Tibial nerve (tissue), 4 donors: ENCODE results near the gene ASB1. TPM values are rescaled to one million over a fixed set of nuclear protein-coding genes. Genes with fewer than 3 reads are reported as not detected.

Source experiments
- DNase-seq, 2 donors: peaks; one replicate each; pipeline ENCODE4 v3.0.0-alpha.2; 2019; ENCODE audit warnings: low spot score in 2 of 2
- H3K27ac ChIP-seq, 4 donors: fragments of 200-600 bp; sonication (generic) in 3 of 4; one replicate each; pipeline ENCODE4 v1.5.1; 2017 to 2019; ENCODE audit warnings: mild to moderate bottlenecking in 1 of 4
- H3K27me3 ChIP-seq, 2 donors: fragments of 200-600 bp; sonication (generic) in 1 of 2; one replicate each; pipeline versions ENCODE4 v1.5.1 to v1.6.0; 2017 to 2019
- H3K36me3 ChIP-seq, 3 donors: fragments of 200-600 bp; sonication (generic); one replicate each; pipeline ENCODE4 v1.5.1; 2018 to 2019
- H3K4me1 ChIP-seq, 4 donors: fragments of 200-600 bp; sonication (generic) in 3 of 4; one replicate each; pipeline ENCODE4 v1.5.1; 2017 to 2019
- H3K4me3 ChIP-seq, 4 donors: fragments of 200-600 bp; sonication (generic) in 3 of 4; one replicate each; pipeline ENCODE4 v1.5.1; 2017 to 2019; ENCODE audit warnings: mild to moderate bottlenecking in 1 of 4, moderate library complexity in 1 of 4
- H3K9me3 ChIP-seq, 4 donors: fragments of 200-600 bp; sonication (generic) in 3 of 4; one replicate each; pipeline ENCODE4 v1.5.1; 2017 to 2019
- EP300 ChIP-seq, 2 donors: sonication (generic); formaldehyde crosslinking; IDR thresholded peaks; one replicate each; pipeline ENCODE4 v1.6.1; 2017; ENCODE audit warnings: antibody characterized with exemption in 2 of 2, mild to moderate bottlenecking in 1 of 2
- POLR2A ChIP-seq, 2 donors: fragments of 450-650 bp; IDR thresholded peaks; one replicate each; pipeline ENCODE4 v1.6.1; 2017; ENCODE audit warnings: antibody characterized with exemption in 2 of 2, mild to moderate bottlenecking in 2 of 2, moderate library complexity in 2 of 2
- WGBS, 2 donors: methylation state at CpG; one replicate each; pipeline ENCODE4 v1.1.5; 2018; 5-methylcytosine and 5-hydroxymethylcytosine counted together
- total RNA-seq, 4 donors: library from RNA; depleted of rRNA; stranded (reverse); fragments of >200 nt; gene quantifications; one replicate each; pipeline ENCODE4 v1.1.0, GENCODE V29; 2016
- TF ChIP-seq, protein P1 (sequence below), 5 experiments: fragments of 200-600 bp in 3 of 5; fragments of 450-650 bp in 2 of 5; sonication (generic) in 3 of 5; IDR thresholded peaks; one replicate each; pipeline ENCODE4 v1.5.1; 2016 to 2019; ENCODE audit warnings: antibody characterized with exemption in 5 of 5, mild to moderate bottlenecking in 3 of 5, moderate library complexity in 2 of 5

Gene ASB1
- total RNA-seq, 4 donors from 2014 or later = 21.3 to 26.0 (median 24.2) TPM

DNA sequence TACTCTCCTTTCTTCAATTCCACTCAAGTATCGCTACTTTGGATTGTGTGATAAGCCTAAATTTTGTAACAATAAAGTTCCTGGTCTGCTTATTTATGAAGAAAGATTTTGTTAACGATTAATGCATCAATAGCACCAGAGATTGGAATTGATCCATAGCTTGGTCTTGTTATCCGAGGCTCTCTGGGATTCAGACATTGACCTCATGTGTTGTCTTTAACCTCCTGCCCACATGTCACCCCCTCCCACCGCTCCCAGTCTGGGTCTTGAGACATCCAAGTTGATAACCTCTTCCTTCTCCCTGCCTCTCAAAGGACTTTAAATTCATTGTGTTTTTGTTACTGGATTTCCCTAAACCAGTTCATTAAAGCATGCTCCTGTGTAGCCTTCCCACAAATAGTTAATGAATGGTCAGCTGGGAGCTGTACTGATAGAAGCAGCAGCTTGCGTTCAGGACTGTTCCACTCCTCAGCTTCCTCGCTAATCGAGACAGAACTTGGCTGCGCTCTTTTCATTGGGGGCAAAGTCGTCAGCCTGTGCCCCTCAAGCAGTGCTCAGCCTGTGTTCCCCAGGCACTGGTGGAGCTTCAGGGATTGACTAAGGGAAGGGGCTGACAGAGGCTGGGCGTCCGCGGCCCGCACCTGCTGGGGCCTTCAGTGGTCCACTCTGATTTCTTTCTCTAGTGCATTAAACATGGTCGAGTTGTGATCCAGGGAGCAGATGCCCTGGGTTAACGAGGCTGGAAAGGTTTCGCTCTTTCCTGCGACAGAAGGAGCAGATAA lies 18.9 kb downstream of the ASB1 start:
- TF ChIP-seq, protein P1, sequence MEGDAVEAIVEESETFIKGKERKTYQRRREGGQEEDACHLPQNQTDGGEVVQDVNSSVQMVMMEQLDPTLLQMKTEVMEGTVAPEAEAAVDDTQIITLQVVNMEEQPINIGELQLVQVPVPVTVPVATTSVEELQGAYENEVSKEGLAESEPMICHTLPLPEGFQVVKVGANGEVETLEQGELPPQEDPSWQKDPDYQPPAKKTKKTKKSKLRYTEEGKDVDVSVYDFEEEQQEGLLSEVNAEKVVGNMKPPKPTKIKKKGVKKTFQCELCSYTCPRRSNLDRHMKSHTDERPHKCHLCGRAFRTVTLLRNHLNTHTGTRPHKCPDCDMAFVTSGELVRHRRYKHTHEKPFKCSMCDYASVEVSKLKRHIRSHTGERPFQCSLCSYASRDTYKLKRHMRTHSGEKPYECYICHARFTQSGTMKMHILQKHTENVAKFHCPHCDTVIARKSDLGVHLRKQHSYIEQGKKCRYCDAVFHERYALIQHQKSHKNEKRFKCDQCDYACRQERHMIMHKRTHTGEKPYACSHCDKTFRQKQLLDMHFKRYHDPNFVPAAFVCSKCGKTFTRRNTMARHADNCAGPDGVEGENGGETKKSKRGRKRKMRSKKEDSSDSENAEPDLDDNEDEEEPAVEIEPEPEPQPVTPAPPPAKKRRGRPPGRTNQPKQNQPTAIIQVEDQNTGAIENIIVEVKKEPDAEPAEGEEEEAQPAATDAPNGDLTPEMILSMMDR (IDR thresholded peaks at IDR 0.05) = no peak
- no peak for TF ChIP-seq EP300 (IDR thresholded peaks at IDR 0.05)
- TF ChIP-seq POLR2A (IDR thresholded peaks at IDR 0.05) = no peak
- Histone ChIP-seq H3K27me3 (no peaks in the 10 kb centered on the region), H3K4me1 (peaks cover 0 to 44% (median 6%) of the 10 kb centered on the region in 4 donors), H3K36me3 (peaks cover 0 to 67% (median 9%) of the 10 kb centered on the region in 3 donors), H3K9me3 (no peaks in the 10 kb centered on the region), H3K27ac (no peak overlapping the region), H3K4me3 (no peak overlapping the region)
- no peak for DNase-seq
- 64 to 67% methylated on average over 17 of the region's 17 CpGs for WGBS, 2 donors

DNA sequence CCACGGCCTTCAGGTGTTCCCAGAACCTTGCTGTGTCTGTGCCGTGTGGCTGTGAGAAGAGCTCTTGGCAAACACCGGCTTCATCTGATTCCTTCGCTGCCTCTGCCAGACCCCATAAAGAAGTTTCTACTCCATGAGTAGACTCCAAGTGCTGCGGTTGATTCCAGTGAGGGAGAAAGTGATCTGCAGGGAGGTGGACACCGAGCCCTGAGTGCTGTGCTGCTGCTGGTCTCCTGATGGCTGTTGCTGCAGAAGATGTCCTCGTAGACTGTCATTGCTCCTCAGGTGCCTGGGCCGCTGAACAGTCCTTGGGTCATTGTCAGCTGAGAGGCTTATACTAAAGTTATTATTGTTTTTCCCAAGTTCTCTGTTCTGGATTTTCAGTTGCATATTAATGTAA lies 19.6 kb downstream of the ASB1 start:
- peaks cover 0 to 75% (median 9%) of the 10 kb centered on the region in 3 donors for H3K36me3 ChIP-seq

DNA sequence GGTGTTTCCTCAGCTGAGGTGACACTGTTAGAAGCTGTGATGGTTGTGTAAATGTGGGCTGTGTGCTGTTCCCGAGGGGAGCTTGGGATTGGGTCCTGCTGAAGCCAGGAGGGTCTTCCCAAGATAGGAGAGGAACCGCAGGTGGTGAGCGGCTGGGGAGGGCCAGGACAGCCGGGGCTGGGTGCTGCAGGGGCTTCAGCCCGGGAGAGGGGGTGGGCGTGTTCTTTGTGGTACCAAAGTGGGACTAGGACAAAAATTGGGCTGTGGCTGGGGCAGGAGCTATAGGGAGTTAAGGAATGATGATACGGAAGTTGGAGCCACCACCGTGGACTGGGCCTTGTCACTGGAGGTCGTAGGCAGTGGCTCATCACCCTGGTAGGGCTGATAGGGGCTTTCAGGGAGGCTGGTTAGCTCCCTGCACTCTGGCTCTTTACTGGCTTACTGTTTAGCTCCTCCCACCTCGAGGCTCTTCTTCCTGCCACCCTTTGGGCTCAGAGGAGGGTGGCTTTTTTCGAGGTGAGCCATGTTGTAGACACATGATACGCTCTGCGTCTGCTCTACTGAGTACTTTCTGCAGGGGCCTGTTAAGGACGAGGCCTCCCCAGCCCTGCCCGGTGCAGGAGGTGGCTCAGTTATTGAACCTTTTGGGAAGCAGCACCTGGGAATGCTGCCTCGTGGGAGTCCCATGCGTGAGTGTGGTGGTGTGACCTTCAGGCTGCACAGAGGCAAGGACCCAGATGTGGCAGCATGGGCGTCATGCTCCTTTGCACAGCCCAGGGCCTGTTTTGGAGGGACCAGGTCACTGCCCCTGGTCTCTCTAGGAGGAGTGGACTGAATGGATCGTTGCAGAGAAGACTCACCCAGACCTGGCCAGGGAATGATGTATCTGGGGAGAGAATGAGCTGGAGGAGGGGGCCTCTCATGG lies 21.6 kb downstream of the ASB1 start:
- Histone ChIP-seq H3K9me3 (no peaks in the 10 kb centered on the region), H3K4me1 (peaks cover 0 to 33% (median 4%) of the 10 kb centered on the region in 4 donors), H3K36me3 (peaks cover 0 to 90% (median 9%) of the 10 kb centered on the region in 3 donors), H3K27me3 (no peaks in the 10 kb centered on the region), H3K4me3 (no peak overlapping the region), H3K27ac (no peak overlapping the region)
- TF ChIP-seq, protein P1 (IDR thresholded peaks at IDR 0.05) = no peak
- TF ChIP-seq POLR2A (IDR thresholded peaks at IDR 0.05) (no peak), EP300 (IDR thresholded peaks at IDR 0.05) (no peak)
- no peak for DNase-seq
- 78 to 86% methylated on average over 19 of the region's 19 CpGs for WGBS, 2 donors

More for the DNA sequence above, 19.6 kb downstream of the ASB1 start:
- Histone ChIP-seq H3K9me3 (no peaks in the 10 kb centered on the region), H3K27ac (no peak overlapping the region), H3K27me3 (no peaks in the 10 kb centered on the region), H3K4me1 (peaks cover 0 to 44% (median 7%) of the 10 kb centered on the region in 4 donors), H3K4me3 (no peak overlapping the region)
- DNase-seq = no peak
- 89 to 96% methylated on average over 8 of the region's 8 CpGs for WGBS, 2 donors
- TF ChIP-seq EP300 (IDR thresholded peaks at IDR 0.05) (no peak), POLR2A (IDR thresholded peaks at IDR 0.05) (no peak)
- TF ChIP-seq, protein P1 (IDR thresholded peaks at IDR 0.05) = no peak

DNA sequence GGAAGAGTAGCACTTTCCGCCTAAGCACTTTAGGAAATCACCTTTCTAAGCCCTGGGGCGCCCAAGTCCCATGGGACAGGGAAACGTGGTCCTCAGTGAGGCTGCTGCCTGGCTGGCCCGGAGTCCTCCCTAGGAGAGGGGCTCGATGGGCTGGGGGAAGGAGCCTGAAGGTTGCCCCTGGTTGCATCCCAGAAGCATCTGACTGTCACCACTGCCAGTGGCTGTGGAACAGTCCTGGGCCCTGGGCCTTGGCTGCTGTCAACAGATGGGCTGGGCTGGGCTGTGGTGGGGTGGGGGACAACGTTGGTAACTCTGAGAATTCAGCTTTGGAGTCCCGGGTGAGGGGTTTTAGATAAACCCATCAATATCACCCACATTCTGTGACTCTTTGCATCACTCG lies 22.5 kb downstream of the ASB1 start:
- TF ChIP-seq, protein P1 (IDR thresholded peaks at IDR 0.05) = no peak
- TF ChIP-seq POLR2A (IDR thresholded peaks at IDR 0.05) (no peak), EP300 (IDR thresholded peaks at IDR 0.05) (no peak)
- Histone ChIP-seq H3K9me3 (no peaks in the 10 kb centered on the region), H3K27me3 (no peaks in the 10 kb centered on the region), H3K4me1 (peaks cover 0 to 33% (median 4%) of the 10 kb centered on the region in 4 donors), H3K36me3 (peaks cover 0 to 86% (median 9%) of the 10 kb centered on the region in 3 donors), H3K27ac (peak overlapping the region in 1 of 4 donors; percentile 50), H3K4me3 (no peak overlapping the region)
- no peak for DNase-seq
- 77 to 80% methylated on average over 7 to 8 of the region's 8 CpGs for WGBS, 2 donors
